Caco-2 (cell line): ENCODE results near the gene MTMR11. TPM values are rescaled to one million over a fixed set of nuclear protein-coding genes. Genes with fewer than 3 reads are reported as not detected.
"Not testable (repeated sequence)": the region's sequence is repeated elsewhere in the genome, so short reads cannot be mapped to it uniquely, and the experiment has no call there.

Source experiments
- BruUV-seq: library from RNA; stranded (reverse); fragments of 400-500 nt; replicated peaks from 2 replicates; lab custom pipeline; 2021; lab: Mats Ljungman, UMichigan
- CTCF ChIA-PET: fragments of 300-600 bp; sonication (Branson Sonifier 250); formaldehyde crosslinking; loops from one replicate; lab custom pipeline; 2022; ENCODE audit warnings: antibody characterized with exemption; lab: Charles Lee
- POLR2A ChIA-PET: fragments of 300-600 bp; sonication (Branson Sonifier 250); formaldehyde crosslinking; loops from one replicate; lab custom pipeline; 2022; ENCODE audit warnings: antibody characterized with exemption; lab: Charles Lee
- DNase-seq, 2 experiments: peaks; one replicate each; pipeline versions ENCODE4 v3.0.0 to v3.0.0-alpha.2; 2020 to 2022
- H3K27me3 ChIP-seq: replicated peaks from 2 replicates; pipeline ENCODE4 v1.6.0; 2011; ENCODE audit warnings: low read length; ENCODE audit not compliant: control insufficient read depth, insufficient read depth
- H3K36me3 ChIP-seq: 2 replicates; pipeline ENCODE4 v1.5.1; 2011; ENCODE audit warnings: low read length; ENCODE audit not compliant: control insufficient read depth, insufficient read depth
- H3K4me1 ChIP-seq: fragments of 250-450 bp; sonication (Bioruptor Pico); 2 replicates; pipeline ENCODE4 v1.5.1; 2020; ENCODE audit warnings: mild to moderate bottlenecking
- H3K4me3 ChIP-seq: 2 replicates; pipeline ENCODE4 v1.5.1; 2011; ENCODE audit warnings: low read depth, mild to moderate bottlenecking, control low read depth, low read length
- H3K9me3 ChIP-seq: fragments of 250-450 bp; sonication (Bioruptor Pico); 2 replicates; pipeline ENCODE4 v1.5.1; 2020; ENCODE audit warnings: mild to moderate bottlenecking, moderate library complexity
- H3K27ac Mint-ChIP-seq: one replicate; pipeline ENCODE4 v1.8.0; 2022; ENCODE audit warnings: mixed read lengths; ENCODE audit not compliant: unreplicated experiment
- H3K27me3 Mint-ChIP-seq: one replicate; pipeline ENCODE4 v1.8.0; 2022; ENCODE audit warnings: mixed read lengths; ENCODE audit not compliant: insufficient read depth, unreplicated experiment
- H3K36me3 Mint-ChIP-seq: one replicate; pipeline ENCODE4 v1.8.0; 2022; ENCODE audit warnings: mild to moderate bottlenecking, mixed read lengths; ENCODE audit not compliant: insufficient read depth, unreplicated experiment
- H3K4me1 Mint-ChIP-seq: one replicate; pipeline ENCODE4 v1.8.0; 2022; ENCODE audit warnings: low read depth, mixed read lengths; ENCODE audit not compliant: unreplicated experiment
- H3K4me3 Mint-ChIP-seq: one replicate; pipeline ENCODE4 v1.8.0; 2022; ENCODE audit warnings: mild to moderate bottlenecking, moderate library complexity, mixed read lengths; ENCODE audit not compliant: unreplicated experiment
- H3K9me3 Mint-ChIP-seq: one replicate; pipeline ENCODE4 v1.8.0; 2022; ENCODE audit warnings: mixed read lengths; ENCODE audit not compliant: unreplicated experiment
- CTCF ChIP-seq, 2 experiments: fragments of 200-600 bp in 1 of 2; IDR thresholded peaks; 1 replicate in 1 of 2; 2 replicates in 1 of 2; pipeline versions ENCODE4 v1.5.1 to v1.8.0; 2011 to 2022; ENCODE audit warnings: antibody characterized with exemption in 1 of 2, control low read depth in 1 of 2, inconsistent platforms in 1 of 2, low read depth in 1 of 2, low read length in 1 of 2, mild to moderate bottlenecking in 1 of 2, moderate library complexity in 1 of 2; ENCODE audit not compliant: insufficient read depth in 1 of 2, severe bottlenecking in 1 of 2, unreplicated experiment in 1 of 2
- intact Hi-C: fragments of 100-400 bp; cut with micrococcal nuclease; formaldehyde crosslinking; loops from one replicate; pipeline ENCODE4 v1.10.0; 2022; ENCODE audit not compliant: unreplicated experiment
- total RNA-seq: library from RNA; stranded (reverse); gene quantifications from 2 replicates; pipeline ENCODE4 v1.2.3, GENCODE V29; 2022

Gene MTMR11
- total RNA-seq, 1 experiment from 2014 or later = 2.2 TPM

GRCh38 chr1:149962736-149963135 lies 26.1 kb upstream of the MTMR11 start:
- POLR2A ChIA-PET = interaction anchor here (0.5 kb wide), 1 partner anchor 566 kb away, joined by 5 read pairs; no protein-coding TSS in a partner anchor
- no peak overlapping the region for H3K4me3 ChIP-seq
- no peak for DNase-seq
- H3K27me3 ChIP-seq = no peaks in the 10 kb centered on the region
- Mint-ChIP-seq H3K36me3 (peaks cover 73% of the 10 kb centered on the region), H3K27ac (no peak overlapping the region), H3K4me1 (no peaks in the 10 kb centered on the region), H3K27me3 (no peaks in the 10 kb centered on the region), H3K4me3 (no peak overlapping the region), H3K9me3 (no peaks in the 10 kb centered on the region)
- CTCF ChIA-PET = interaction anchor here (0.7 to 2.3 kb wide), 4 partner anchors 50 to 224 kb away, joined by 3 to 13 read pairs (median 8); no protein-coding TSS in a partner anchor
- intact Hi-C loops = loop anchor here (1.0 kb wide), 3 partner anchors 88 to 225 kb away; no protein-coding TSS in a partner anchor
- no peaks in the 10 kb centered on the region for H3K9me3 ChIP-seq
- BruUV-seq = no TSS peak
- peaks cover 8% of the 10 kb centered on the region; the same call in 1 of the 2 replicates for H3K36me3 ChIP-seq
- H3K4me1 ChIP-seq = no peaks in the 10 kb centered on the region
- TF ChIP-seq CTCF (IDR thresholded peaks at IDR 0.05; ENCODE audit: insufficient read depth in 1 of 2, low read depth in 1 of 2, low read length in 1 of 2, severe bottlenecking in 1 of 2, unreplicated experiment in 1 of 2) = no peak

GRCh38 chr1:149962039-149962647 lies 25.5 kb upstream of the MTMR11 start:
- Histone ChIP-seq H3K9me3 (no peaks in the 10 kb centered on the region), H3K36me3 (peaks cover 8% of the 10 kb centered on the region; the same call in 1 of the 2 replicates), H3K4me3 (no peak overlapping the region), H3K4me1 (no peaks in the 10 kb centered on the region), H3K27me3 (no peaks in the 10 kb centered on the region)
- Mint-ChIP-seq H3K4me3 (no peak overlapping the region), H3K4me1 (no peaks in the 10 kb centered on the region), H3K27me3 (no peaks in the 10 kb centered on the region), H3K9me3 (no peaks in the 10 kb centered on the region), H3K27ac (no peak overlapping the region), H3K36me3 (peaks cover 76% of the 10 kb centered on the region)
- intact Hi-C loops = loop anchor here (1.0 kb wide), 3 partner anchors 88 to 225 kb away; no protein-coding TSS in a partner anchor
- no TSS peak for BruUV-seq
- ChIA-PET POLR2A (no interaction called here), CTCF (interaction anchor here (0.7 to 2.3 kb wide), 4 partner anchors 50 to 225 kb away, joined by 3 to 13 read pairs (median 8); no protein-coding TSS in a partner anchor)
- TF ChIP-seq CTCF (IDR thresholded peaks at IDR 0.05; ENCODE audit: insufficient read depth in 1 of 2, low read depth in 1 of 2, low read length in 1 of 2, severe bottlenecking in 1 of 2, unreplicated experiment in 1 of 2) = peak; percentile 69 to 84
- DNase-seq = peak; percentile 59 to 69

- intact Hi-C loops, H3K27me3 Mint-ChIP-seq, H3K27ac Mint-ChIP-seq, H3K36me3 ChIP-seq, H3K4me3 ChIP-seq, DNase-seq, H3K4me3 Mint-ChIP-seq, H3K9me3 Mint-ChIP-seq, CTCF ChIA-PET, H3K27me3 ChIP-seq, BruUV-seq, H3K4me1 ChIP-seq, POLR2A ChIA-PET, H3K4me1 Mint-ChIP-seq, H3K9me3 ChIP-seq: not testable (repeated sequence)
- H3K36me3 Mint-ChIP-seq = peaks cover 69% of the 10 kb centered on the region
Observed at GRCh38 chr1:149957548-149957947, 20.9 kb upstream of the MTMR11 start.
